Activated CD8-positive, alpha-beta memory T cell treated with anti-CD3 and anti-CD28 coated beads for 1 hour (primary cell): Measurements from ENCODE around the gene USP17L22.
"Not testable (repeated sequence)": the region's sequence is repeated elsewhere in the genome, so short reads cannot be mapped to it uniquely, and the experiment has no call there.

Source experiments
- DNase-seq, 2 donors: peaks; one replicate each; pipeline ENCODE4 v3.0.0-alpha.2; 2020; ENCODE audit warnings: low read depth in 1 of 2; ENCODE audit errors: extremely low read depth in 1 of 2

The USP17L22 gene, protein sequence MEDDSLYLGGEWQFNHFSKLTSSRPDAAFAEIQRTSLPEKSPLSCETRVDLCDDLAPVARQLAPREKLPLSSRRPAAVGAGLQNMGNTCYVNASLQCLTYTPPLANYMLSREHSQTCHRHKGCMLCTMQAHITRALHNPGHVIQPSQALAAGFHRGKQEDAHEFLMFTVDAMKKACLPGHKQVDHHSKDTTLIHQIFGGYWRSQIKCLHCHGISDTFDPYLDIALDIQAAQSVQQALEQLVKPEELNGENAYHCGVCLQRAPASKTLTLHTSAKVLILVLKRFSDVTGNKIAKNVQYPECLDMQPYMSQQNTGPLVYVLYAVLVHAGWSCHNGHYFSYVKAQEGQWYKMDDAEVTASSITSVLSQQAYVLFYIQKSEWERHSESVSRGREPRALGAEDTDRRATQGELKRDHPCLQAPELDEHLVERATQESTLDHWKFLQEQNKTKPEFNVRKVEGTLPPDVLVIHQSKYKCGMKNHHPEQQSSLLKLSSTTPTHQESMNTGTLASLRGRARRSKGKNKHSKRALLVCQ

GRCh38 chr4:9267319-9267718, at the start of gene USP17L22:
Gene USP17L22, plus strand, starts transcription at chr4:9267619. Its CDS starts 0 bp downstream, at chr4:9267619.
- not testable (repeated sequence) for DNase-seq

DNA sequence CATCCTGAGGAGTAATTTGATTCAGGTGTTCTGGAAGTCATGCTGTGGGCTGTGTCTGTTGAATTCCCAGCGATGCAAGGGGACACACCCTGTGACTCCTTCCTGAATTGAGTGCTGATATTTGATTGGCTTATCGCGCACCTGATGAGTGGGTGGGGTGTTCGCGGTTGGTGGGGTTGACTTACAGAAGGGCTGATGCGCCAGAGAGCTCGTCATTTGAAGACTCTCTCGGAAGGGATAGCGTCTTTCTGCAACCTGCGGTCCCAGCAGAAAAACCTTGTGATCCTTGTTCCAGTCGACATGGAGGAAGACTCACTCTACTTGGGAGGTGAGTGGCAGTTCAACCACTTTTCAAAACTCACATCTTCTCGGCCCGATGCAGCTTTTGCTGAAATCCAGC, 47.6 kb upstream of the USP17L22 start, which contains the start of gene USP17L12:
Gene USP17L12 (plus strand): TSS at position 301 of the 400 bp plus-strand sequence. CDS start 0 bp downstream, at position 301.
- DNase-seq = not testable (repeated sequence)

- DNase-seq = not testable (repeated sequence)
Observed at GRCh38 chr4:9224596-9224995, 42.8 kb upstream of the USP17L22 start, which contains the start of gene USP17L13. Gene USP17L13, plus strand, starts transcription at chr4:9224896. Its CDS starts 0 bp downstream, at chr4:9224896.

DNA sequence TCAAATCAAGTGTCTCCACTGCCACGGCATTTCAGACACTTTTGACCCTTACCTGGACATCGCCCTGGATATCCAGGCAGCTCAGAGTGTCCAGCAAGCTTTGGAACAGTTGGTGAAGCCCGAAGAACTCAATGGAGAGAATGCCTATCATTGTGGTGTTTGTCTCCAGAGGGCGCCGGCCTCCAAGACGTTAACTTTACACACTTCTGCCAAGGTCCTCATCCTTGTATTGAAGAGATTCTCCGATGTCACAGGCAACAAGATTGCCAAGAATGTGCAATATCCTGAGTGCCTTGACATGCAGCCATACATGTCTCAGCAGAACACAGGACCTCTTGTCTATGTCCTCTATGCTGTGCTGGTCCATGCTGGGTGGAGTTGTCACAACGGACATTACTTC, 37.2 kb upstream of the USP17L22 start:
- DNase-seq = not testable (repeated sequence)

DNA sequence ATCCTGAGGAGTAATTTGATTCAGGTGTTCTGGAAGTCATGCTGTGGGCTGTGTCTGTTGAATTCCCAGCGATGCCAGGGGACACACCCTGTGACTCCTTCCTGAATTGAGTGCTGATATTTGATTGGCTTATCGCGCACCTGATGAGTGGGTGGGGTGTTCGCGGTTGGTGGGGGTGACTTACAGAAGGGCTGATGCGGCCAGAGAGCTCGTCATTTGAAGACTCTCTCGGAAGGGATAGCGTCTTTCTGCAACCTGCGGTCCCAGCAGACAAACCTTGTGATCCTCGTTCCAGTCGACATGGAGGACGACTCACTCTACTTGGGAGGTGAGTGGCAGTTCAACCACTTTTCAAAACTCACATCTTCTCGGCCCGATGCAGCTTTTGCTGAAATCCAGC, 33.3 kb upstream of the USP17L22 start, which contains the start of gene USP17L15:
Gene USP17L15 (plus strand): TSS at position 301 of the 400 bp plus-strand sequence. CDS start 0 bp downstream, at position 301.
- not testable (repeated sequence) for DNase-seq

DNA sequence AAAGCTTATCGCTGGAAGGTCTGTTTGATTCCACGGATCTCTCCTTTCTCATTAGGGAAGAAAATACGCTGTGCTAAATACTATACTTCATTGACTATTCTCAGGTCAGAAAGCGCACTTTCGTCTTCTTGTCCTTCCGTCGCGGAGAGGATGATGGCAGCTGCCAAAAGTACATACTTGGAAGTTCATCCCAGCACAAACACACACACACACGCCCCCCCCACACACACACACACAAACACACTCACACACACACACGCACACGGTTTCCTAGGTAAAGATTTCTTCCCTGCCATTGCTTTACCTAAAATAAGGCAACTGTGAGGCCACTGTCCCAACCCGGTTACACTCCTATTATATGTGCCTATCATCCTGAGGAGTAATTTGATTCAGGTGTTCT, 29.0 kb upstream of the USP17L22 start:
- DNase-seq = not testable (repeated sequence)

GRCh38 chr4:9243579-9243978, 23.8 kb upstream of the USP17L22 start, which contains the start of gene USP17L17:
Gene USP17L17, plus strand, starts transcription at chr4:9243879. Its CDS starts 0 bp downstream, at chr4:9243879.
- DNase-seq = not testable (repeated sequence)

- peak in 1 of 2 donors; percentile 0 for DNase-seq
Observed at GRCh38 chr4:9247953-9248680, 19.3 kb upstream of the USP17L22 start, which contains the start of gene USP17L18. Gene USP17L18, plus strand, starts transcription at chr4:9248630. Its CDS starts 0 bp downstream, at chr4:9248630.

GRCh38 chr4:9253078-9253477, 14.3 kb upstream of the USP17L22 start, which contains the start of gene USP17L19:
Gene USP17L19, plus strand, starts transcription at chr4:9253378. Its CDS starts 0 bp downstream, at chr4:9253378.
- not testable (repeated sequence) for DNase-seq

DNA sequence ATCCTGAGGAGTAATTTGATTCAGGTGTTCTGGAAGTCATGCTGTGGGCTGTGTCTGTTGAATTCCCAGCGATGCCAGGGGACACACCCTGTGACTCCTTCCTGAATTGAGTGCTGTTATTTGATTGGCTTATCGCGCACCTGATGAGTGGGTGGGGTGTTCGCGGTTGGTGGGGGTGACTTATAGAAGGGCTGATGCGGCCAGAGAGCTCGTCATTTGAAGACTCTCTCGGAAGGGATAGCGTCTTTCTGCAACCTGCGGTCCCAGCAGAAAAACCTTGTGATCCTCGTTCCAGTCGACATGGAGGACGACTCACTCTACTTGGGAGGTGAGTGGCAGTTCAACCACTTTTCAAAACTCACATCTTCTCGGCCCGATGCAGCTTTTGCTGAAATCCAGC, 9.6 kb upstream of the USP17L22 start, which contains the start of gene USP17L20:
Gene USP17L20 (plus strand): TSS at position 301 of the 400 bp plus-strand sequence. CDS start 0 bp downstream, at position 301.
- DNase-seq = not testable (repeated sequence)

GRCh38 chr4:9262572-9262971, 4.8 kb upstream of the USP17L22 start, which contains the start of gene USP17L21:
Gene USP17L21, plus strand, starts transcription at chr4:9262872. Its CDS starts 0 bp downstream, at chr4:9262872.
- not testable (repeated sequence) for DNase-seq

GRCh38 chr4:9271719-9272118, 4.3 kb downstream of the USP17L22 start:
- DNase-seq = peak in 1 of 2 donors; percentile 3
